Mammary epithelial cell (primary cell): Measurements from ENCODE around the gene NEK7.

Experiments
- EZH2 ChIP-seq: IDR thresholded peaks from 2 replicates; pipeline ENCODE4 v1.6.1; 2012; ENCODE audit warnings: low read length, inconsistent platforms, borderline replicate concordance
- TF ChIP-seq, protein P1 (sequence below), 2 donors: IDR thresholded peaks in 1 of 2; conservative IDR thresholded peaks in 1 of 2; 2 replicates each; pipeline ENCODE4 v1.5.1; 2011 to 2012; ENCODE audit warnings: inconsistent platforms in 2 of 2, low read length in 2 of 2, mild to moderate bottlenecking in 2 of 2, control low read depth in 1 of 2, low read depth in 1 of 2; ENCODE audit not compliant: insufficient read depth in 1 of 2; ENCODE audit errors: extremely low read depth in 1 of 2

DNA sequence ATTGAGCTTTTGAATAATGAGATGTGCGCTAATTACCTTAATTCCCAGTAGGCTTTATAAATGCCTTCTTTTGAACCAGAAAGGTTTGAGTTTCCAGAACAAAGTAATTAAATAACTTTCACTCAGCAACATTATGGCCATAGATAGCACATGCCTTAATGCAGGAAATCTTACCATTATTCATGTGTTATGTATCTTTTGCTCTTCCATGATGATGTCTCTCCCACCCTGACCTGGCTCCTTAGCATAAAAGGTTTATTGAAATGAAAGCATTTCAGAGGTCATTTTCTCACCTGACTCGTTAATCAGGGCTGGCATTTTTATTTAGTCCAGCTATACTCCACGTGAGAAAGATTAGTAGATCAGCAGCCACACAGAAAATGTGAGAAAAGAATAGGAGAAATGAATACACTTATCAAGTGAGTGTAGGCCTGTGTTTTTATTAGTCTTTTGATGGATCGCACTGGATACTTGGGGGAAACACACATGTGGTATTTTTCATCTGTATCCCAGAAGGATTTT lies 203.5 kb downstream of the NEK7 start:
- no peak for TF ChIP-seq EZH2
- TF ChIP-seq, protein P1, sequence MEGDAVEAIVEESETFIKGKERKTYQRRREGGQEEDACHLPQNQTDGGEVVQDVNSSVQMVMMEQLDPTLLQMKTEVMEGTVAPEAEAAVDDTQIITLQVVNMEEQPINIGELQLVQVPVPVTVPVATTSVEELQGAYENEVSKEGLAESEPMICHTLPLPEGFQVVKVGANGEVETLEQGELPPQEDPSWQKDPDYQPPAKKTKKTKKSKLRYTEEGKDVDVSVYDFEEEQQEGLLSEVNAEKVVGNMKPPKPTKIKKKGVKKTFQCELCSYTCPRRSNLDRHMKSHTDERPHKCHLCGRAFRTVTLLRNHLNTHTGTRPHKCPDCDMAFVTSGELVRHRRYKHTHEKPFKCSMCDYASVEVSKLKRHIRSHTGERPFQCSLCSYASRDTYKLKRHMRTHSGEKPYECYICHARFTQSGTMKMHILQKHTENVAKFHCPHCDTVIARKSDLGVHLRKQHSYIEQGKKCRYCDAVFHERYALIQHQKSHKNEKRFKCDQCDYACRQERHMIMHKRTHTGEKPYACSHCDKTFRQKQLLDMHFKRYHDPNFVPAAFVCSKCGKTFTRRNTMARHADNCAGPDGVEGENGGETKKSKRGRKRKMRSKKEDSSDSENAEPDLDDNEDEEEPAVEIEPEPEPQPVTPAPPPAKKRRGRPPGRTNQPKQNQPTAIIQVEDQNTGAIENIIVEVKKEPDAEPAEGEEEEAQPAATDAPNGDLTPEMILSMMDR (conservative IDR thresholded peaks at IDR 0.05 in 1 of 2, IDR thresholded peaks at IDR 0.05 in 1 of 2; ENCODE audit: extremely low read depth in 1 of 2, insufficient read depth in 1 of 2, low read depth in 1 of 2, low read length in 2 of 2) = no peak
